Right ventricle myocardium inferior (tissue), 1 donor: ENCODE measurements around the gene TMEM263. TPM values are rescaled to one million over a fixed set of nuclear protein-coding genes. Genes with fewer than 3 reads are reported as not detected.
A peak's percentile ranks its signal among the peaks of the same experiment; 100 is the strongest.
"Not testable (repeated sequence)": the region's sequence is repeated elsewhere in the genome, so short reads cannot be mapped to it uniquely, and the experiment has no call there.

Experiments used
- ATAC-seq: fragments of 200-7000 bp; cut with Tn5 transposase; one replicate; pipeline ENCODE4 v1.9.1; 2020; ENCODE audit warnings: mild to moderate bottlenecking, moderate library complexity
- DNase-seq: peaks from one replicate; pipeline ENCODE4 v3.0.0; 2021; ENCODE audit errors: missing footprints
- intact Hi-C: fragments of 100-400 bp; cut with DNase I; formaldehyde crosslinking; loops from one replicate; pipeline ENCODE4 v1.11.0; 2022
- long read RNA-seq: library from polyadenylated mRNA; unstranded; transcript quantifications from one replicate; pipeline ENCODE4 v2.0.0, GENCODE V29; 2021
- total RNA-seq: library from RNA; stranded (reverse); fragmentation: NEBNext Ultra II Directional; extraction: Animal tissue kit (Norgen Biotek cat#: 25700); gene quantifications from one replicate; pipeline ENCODE4 v1.2.1, GENCODE V29; 2021
- donor health status: DM: no; HTN: yes; CAD: no; lungs with severe emphysema.

The TMEM263 gene
- 35.8 TPM for total RNA-seq
- long read RNA-seq, transcript TMEM263-204 (3 exons, 3,349 nt) = major isoform, 9 of 15 reads
- long read RNA-seq, partial matches to known transcripts = 0 of 15 reads
- long read RNA-seq, other reads (novel, unspliced or antisense) = 1 of 15 reads

GRCh38 chr12:106955377-106956047 is at the start of gene TMEM263:
TMEM263 (plus strand) TSS chr12:106955907; CDS start chr12:106967117, 11,210 bp downstream.
- intact Hi-C loops = loop anchor here (1.0 to 10.0 kb wide), 3 partner anchors 32 to 139 kb away; partner anchors contain the start of genes CRY1 and MTERF2
- peak; percentile 94 for DNase-seq
- ATAC-seq = peak; percentile 96

GRCh38 chr12:106906715-106907114 is 49.0 kb upstream of the TMEM263 start:
- DNase-seq = no peak
- intact Hi-C loops = no loop called here
- no peak for ATAC-seq

DNA sequence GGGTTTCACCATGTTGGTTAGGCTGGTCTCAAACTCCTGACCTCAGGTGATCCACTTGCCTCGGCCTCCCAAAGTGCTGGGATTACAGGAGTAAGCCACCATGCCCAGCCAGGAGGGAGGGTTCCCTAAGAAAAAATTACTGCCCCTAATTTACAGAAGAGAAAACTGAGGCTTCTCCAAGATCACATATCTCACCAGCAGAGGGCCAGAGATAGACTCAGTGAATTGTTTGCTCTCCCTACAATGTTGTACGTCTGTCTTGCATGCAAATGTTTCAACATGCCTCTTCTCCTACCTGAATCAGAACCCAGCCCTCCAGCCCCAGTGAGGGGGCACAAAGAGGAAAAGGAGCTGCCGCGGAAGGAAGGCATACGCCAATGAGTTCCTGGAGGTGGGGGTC is 48.3 kb upstream of the TMEM263 start:
- no peak for DNase-seq
- no peak for ATAC-seq
- intact Hi-C loops = no loop called here

DNA sequence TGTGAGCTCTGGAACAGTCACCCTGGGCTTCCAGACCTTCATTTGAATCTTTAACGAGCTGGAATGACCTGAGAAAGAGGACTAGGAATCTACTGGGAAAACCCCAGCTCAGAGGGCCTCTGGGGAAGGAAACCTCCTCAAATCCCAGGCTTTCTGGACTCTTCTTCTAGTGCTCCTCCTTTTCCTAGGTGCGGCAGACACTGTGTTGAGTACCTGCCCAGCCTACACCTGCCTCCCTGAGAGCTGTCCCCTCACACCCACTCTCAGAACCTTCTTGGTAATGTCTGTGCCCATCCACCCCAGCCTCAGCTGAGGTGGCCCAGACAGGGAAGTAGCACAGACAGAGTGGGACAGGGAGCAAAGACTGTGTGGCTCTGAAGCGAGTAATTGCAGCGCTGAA is 47.9 kb upstream of the TMEM263 start:
- DNase-seq (no peak), ATAC-seq (no peak)
- intact Hi-C loops = no loop called here

- ATAC-seq = no peak
- intact Hi-C loops = no loop called here
- DNase-seq = no peak
Observed at GRCh38 chr12:106908561-106908960, 47.1 kb upstream of the TMEM263 start.

- no peak for DNase-seq
- no peak for ATAC-seq
- intact Hi-C loops = loop anchor here (10.0 kb wide), 1 partner anchor 235 kb away; no protein-coding TSS in a partner anchor
Observed at GRCh38 chr12:106910202-106910601, 45.5 kb upstream of the TMEM263 start.

DNA sequence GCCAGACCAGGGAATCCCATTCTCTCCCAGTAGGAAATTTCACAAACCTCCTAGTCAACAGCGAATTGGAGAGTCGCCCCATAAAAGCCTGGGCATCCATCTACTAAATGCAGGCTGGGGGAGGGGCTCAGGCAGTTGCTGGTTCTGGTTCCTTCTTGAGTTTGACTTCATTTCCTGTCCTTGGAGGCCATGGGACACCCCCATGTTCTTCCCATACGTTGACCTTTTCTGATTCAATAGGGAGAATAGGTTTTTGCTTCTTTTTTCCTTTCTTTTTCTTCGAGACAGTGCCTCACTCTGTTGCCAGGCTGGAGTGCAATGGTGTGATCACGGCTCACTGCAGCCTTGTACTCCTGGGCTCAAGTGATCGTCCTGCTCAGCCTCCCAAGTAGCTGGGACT is 44.1 kb upstream of the TMEM263 start:
- ATAC-seq (no peak), DNase-seq (no peak)
- intact Hi-C loops = loop anchor here (10.0 kb wide), 1 partner anchor 237 kb away; no protein-coding TSS in a partner anchor

GRCh38 chr12:106913456-106913855 is 42.3 kb upstream of the TMEM263 start:
- ATAC-seq (no peak), DNase-seq (no peak)
- intact Hi-C loops = loop anchor here (10.0 kb wide), 1 partner anchor 239 kb away; no protein-coding TSS in a partner anchor

- intact Hi-C loops = loop anchor here (10.0 kb wide), 1 partner anchor 240 kb away; no protein-coding TSS in a partner anchor
- DNase-seq = no peak
Observed at GRCh38 chr12:106914796-106915634, 40.7 kb upstream of the TMEM263 start.

DNA sequence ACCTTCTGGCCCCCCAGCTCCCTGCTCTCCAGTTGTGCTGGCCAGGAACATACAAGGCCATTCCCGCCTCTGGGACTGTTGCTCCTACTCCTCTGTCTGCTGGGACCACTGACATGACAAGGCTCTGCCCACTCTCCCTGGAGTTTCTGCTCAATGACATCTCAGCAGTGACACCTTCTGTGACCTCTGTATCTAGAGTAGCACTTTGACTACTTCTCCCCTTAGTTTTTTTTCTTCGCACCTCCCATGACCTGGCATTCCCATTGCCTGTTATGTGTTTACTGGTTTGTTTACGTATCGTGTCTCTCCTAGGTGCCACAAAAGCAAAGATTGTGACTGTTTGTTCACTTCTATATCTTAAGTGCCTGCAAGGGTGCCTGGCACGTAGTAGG is 40.1 kb upstream of the TMEM263 start:
- DNase-seq (no peak), ATAC-seq (no peak)
- intact Hi-C loops = loop anchor here (10.0 kb wide), 1 partner anchor 241 kb away; no protein-coding TSS in a partner anchor

More at GRCh38 chr12:106914796-106915634, 40.7 kb upstream of the TMEM263 start:
- no peak for ATAC-seq

DNA sequence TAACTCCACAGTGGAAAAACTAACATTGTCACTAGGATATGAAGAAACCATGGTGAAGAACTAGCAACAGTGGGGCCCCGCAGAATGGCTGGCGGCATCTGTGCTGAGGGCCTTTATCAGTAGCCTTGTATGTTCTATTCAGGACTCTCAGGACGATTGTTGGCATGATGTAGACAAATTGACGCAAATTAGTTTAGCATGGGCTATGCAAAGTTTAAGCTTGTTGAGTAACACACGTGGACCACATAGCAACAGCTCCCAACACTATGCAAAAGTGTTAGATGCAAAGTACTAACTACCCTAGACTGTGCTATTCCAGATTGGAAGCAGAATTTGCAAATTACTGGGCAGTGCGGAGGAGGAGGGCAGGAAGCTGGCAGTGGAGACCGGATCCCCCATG is 38.2 kb upstream of the TMEM263 start:
- DNase-seq = no peak
- intact Hi-C loops = loop anchor here (10.0 kb wide), 1 partner anchor 243 kb away; no protein-coding TSS in a partner anchor
- no peak for ATAC-seq

DNA sequence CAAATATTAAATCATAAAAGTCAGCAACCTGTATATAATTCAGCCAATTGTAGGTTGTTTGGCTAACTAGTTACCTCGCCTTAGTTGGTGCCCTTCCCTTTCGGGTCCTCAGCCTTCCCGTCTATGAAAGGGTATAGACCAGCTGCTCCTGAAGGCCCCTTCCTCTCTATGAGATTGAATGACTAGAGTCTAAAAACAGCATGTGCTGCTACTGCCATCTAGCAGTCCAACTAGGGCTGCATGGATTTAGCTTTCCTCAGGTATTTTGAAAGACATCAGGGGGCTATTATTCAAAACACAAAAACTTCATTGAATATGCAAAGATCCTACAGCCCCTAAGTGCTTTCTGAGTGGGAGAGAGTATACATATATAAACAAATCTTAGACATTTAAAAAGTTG is 37.0 kb upstream of the TMEM263 start:
- intact Hi-C loops = loop anchor here (10.0 kb wide), 1 partner anchor 244 kb away; no protein-coding TSS in a partner anchor
- DNase-seq = no peak
- ATAC-seq = no peak

DNA sequence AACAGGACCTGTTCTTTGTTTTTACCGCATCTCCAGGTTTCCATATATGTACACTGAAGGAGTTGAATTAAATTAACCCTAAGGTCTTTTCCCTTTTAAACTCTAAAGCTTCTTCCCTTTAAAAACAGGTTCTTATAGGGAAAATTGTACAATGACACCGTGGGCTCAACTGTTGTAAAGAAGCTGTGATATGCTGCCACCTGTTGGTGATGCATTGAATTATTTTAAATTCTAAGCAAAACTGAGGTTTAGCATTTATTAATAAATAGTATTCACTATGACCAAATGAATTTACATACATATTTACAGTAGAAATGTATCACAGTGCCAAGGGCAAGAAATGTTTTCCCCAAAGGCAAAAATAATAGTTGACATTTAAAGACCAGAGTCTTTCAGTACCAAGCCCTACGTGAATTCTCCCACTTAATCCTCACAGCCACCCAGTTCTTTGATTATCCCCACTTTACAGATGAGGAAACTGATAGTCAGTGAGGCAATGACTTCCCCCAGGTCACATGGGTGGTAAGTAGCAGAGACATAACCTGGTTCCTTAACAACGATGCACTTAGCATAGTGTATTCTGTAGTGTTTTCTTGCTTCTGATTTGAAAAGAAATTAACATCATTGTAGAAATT is 35.7 kb upstream of the TMEM263 start:
- no peak for ATAC-seq

GRCh38 chr12:106921976-106922375 is 33.7 kb upstream of the TMEM263 start:
- DNase-seq, ATAC-seq, intact Hi-C loops: not testable (repeated sequence)

More for the DNA sequence above, 35.7 kb upstream of the TMEM263 start:
- intact Hi-C loops = loop anchor here (1.0 to 10.0 kb wide), 2 partner anchors 245 to 535 kb away; no protein-coding TSS in a partner anchor
- no peak for DNase-seq

- not testable (repeated sequence) for DNase-seq
Observed at GRCh38 chr12:106923594-106923993, 32.1 kb upstream of the TMEM263 start.

DNA sequence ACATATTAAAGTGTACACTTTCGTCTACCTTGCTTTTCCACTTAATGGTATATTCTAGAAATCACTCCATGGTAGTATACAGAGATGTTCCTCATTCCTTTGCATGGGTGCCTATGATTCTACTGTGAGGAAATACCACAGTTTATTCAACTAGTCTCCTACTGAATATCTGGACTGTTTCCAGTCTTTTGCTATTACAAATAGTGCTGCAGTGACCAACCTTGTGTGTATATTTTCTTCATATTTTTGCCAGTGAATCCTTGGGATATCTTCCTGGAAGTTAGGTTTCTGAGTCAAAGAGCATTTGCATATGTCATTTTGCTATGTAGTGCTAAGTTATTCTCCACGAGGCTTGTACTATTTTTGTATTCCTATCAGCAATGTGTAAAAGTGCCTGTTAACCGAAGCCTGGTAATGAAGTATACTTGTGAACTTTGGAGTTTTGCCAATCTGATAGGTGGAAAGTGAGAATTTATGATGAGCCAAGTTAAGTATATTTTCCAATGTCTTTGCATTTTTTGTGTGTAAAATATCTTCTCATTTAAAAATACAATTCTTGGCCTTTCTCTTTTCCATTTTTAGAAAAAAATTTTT is 31.3 kb upstream of the TMEM263 start:
- intact Hi-C loops = no loop called here
- ATAC-seq (no peak), DNase-seq (no peak)

More at GRCh38 chr12:106923594-106923993, 32.1 kb upstream of the TMEM263 start:
- ATAC-seq, intact Hi-C loops: not testable (repeated sequence)

DNA sequence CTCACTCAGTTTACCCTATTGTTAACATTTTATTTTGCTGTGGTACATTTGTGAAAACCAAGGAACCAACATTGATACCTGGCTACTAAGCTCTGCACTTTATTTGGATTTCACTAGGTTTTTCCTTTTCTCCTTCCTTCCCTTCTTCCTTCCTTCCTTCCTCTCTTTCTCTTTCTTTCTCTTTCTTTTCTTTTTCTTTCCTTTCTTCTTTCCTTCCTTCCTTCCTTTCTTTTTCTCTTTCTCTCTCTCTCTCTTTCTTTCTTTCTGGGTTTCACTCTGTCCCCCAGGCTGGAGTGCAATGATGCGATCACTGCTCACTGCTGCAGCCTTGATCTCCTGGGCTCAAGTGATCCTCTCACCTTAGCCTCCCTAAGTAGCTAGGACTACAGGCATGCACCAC is 29.1 kb upstream of the TMEM263 start:
- intact Hi-C loops = no loop called here
- DNase-seq (no peak), ATAC-seq (no peak)

DNA sequence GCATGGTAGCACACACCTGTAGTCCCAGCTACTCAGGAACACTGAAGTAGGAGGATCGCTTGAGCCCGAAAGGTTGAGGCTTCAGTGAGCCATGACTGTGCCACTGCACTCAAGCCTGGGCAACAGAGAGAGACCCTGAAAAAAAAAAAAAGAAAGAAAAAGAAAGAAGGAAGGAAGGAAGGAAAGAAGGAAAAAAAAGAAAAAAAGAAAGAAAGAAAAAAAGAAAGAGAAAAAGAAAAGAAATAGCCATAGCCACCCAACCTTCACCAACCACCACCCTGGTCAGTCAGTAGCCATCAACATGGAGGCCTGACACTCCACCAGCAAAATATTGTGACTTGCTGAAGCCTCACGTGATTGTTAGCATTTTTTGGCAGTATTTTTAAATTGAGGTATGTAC is 21.4 kb upstream of the TMEM263 start:
- ATAC-seq (no peak), DNase-seq (no peak)
- intact Hi-C loops = no loop called here
